ENCODE data around the gene GPA33.

The GPA33 gene

DNA sequence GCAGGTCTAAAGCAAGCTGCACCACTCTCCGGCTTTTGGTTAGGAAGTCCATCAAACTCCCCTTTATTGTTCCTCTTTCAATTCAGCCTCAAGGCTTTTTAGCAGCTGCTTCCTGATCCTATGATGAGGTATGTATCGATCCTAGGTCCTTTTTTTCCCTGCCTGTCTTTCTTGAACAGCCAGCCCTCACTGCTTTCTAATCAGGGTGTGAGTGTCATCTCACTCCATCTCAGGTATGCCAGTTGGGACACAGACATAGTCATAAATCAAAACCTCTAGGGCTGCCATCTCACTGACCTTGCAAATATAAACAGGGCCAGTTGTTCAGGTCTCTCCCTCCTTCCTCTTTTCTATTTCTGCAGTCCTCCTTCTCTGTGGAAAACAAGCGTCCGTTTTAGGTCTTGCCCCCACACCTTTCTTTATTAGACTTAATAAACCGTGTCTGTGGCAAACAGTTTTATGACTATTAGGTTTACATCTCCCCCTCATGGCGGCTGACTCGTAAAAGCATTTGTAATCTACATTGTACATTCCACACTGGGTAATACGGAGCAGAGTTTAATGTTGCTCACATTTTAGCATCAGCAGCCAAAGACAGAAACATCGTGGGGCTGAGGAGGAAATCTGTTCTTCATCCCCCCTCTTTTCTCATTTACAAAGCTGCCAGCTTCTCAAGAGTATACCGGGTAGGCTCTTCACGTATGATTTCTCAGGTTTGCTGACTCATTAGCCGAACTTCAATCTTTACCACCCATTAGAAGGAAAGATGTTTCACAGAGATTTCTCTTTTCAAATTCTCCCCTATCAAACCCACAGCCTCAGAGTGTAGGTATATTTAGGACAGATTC is 15.3 kb upstream of the GPA33 start:
- Histone ChIP-seq H3K36me3 (ENCODE audit: control insufficient read depth, insufficient read depth, low read length) (no peaks in the 10 kb centered on the region), H3K27ac (ENCODE audit: insufficient read depth, low read depth, low read length, poor library complexity, severe bottlenecking) (no peak overlapping the region), H3K4me1 (ENCODE audit: control insufficient read depth, insufficient read depth, low read length) (peaks cover 8% of the 10 kb centered on the region), H3K9me3 (ENCODE audit: control insufficient read depth, low read length) (no peaks in the 10 kb centered on the region), H3K4me3 (ENCODE audit: insufficient read depth, low read depth, low read length) (no peak overlapping the region), H3K27me3 (ENCODE audit: control insufficient read depth, insufficient read depth, low read length, poor library complexity, severe bottlenecking) (no peaks in the 10 kb centered on the region)
- WGBS, 2 experiments, result 80 to 84% methylated on average over 12 of the region's 12 CpGs

DNA sequence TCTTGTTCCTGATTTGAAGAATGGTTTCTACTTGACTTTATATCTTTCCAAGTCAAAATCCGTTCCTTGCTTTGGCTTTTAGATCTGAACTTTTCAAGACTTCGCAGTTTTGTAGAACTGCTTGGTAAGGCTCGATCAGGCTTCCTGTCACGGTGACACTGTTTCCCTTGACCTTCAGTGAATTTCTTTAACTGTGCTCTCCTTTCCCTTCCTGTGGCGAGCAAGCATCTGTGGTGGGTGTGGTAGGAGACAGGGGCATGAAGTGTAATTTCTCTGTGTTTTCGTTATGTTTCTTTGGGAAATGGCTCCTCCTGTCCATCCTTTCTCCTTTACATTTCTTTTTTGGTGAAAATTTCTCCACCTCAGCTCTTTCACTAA is 14.1 kb upstream of the GPA33 start:
- 92% methylated on average over 5 of the region's 6 CpGs for WGBS, 2 experiments
- no peaks in the 10 kb centered on the region for H3K27me3 ChIP-seq (ENCODE audit: control insufficient read depth, insufficient read depth, low read length, poor library complexity, severe bottlenecking)
- H3K9me3 ChIP-seq (ENCODE audit: control insufficient read depth, low read length), result peaks cover 2% of the 10 kb centered on the region
- peaks cover 8% of the 10 kb centered on the region for H3K4me1 ChIP-seq (ENCODE audit: control insufficient read depth, insufficient read depth, low read length)
- no peak overlapping the region for H3K4me3 ChIP-seq (ENCODE audit: insufficient read depth, low read depth, low read length)
- no peak overlapping the region for H3K27ac ChIP-seq (ENCODE audit: insufficient read depth, low read depth, low read length, poor library complexity, severe bottlenecking)
- no peaks in the 10 kb centered on the region for H3K36me3 ChIP-seq (ENCODE audit: control insufficient read depth, insufficient read depth, low read length)

DNA sequence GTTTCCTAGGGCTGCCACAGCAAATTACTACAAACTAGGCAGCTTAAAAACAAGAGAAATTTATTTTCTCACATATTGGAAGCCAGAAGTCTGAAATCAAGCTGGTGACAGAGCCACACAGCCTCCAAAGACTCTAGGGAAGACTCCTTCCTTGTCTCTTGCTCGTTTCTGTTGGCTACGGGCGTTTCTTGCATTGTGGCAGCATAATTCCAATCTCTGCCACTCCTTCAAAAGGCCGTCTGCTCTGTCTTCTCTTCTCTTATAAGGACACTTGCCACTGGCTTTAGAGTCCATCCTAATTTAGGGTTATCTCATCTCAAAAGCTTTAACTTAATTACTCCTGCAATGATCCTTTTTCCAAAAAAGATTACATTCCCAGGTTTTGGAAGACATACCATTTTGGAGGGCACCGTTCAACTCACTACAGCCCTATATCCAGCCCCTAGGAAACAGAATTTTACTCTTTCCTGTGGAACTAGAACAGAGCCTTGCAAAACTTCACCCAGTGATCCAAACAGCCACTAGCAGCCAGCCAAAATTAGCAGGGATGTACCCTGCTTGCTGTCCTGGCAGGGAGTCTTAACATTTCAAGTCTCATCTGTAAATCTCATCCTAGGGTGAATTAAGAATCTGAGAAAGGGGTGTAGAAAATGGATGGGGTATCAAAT is 12.9 kb upstream of the GPA33 start:
- Histone ChIP-seq H3K4me1 (ENCODE audit: control insufficient read depth, insufficient read depth, low read length) (peaks cover 8% of the 10 kb centered on the region), H3K9me3 (ENCODE audit: control insufficient read depth, low read length) (peaks cover 2% of the 10 kb centered on the region), H3K36me3 (ENCODE audit: control insufficient read depth, insufficient read depth, low read length) (no peaks in the 10 kb centered on the region), H3K4me3 (ENCODE audit: insufficient read depth, low read depth, low read length) (no peak overlapping the region), H3K27me3 (ENCODE audit: control insufficient read depth, insufficient read depth, low read length, poor library complexity, severe bottlenecking) (no peaks in the 10 kb centered on the region), H3K27ac (ENCODE audit: insufficient read depth, low read depth, low read length, poor library complexity, severe bottlenecking) (no peak overlapping the region)
- WGBS, 2 experiments, result 74 to 79% methylated on average over 5 of the region's 5 CpGs

DNA sequence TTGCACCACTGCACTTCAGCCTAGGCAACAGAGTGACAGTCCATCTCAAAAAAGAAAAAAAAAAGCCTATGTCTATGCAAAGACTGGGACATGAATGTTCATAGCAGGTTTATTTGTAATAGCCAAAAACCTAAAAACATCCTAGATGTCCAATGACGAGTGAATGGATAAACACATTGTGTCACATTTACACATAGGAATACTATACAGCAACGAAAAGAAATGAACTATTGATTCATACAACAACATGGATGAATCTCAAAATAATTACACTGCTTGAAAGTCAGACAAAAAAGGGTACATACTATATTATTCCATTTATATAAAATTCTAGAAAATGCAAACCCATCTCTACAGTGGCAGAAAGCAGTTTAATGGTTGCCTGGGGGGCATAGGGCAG is 11.6 kb upstream of the GPA33 start:
- H3K36me3 ChIP-seq (ENCODE audit: control insufficient read depth, insufficient read depth, low read length), result no peaks in the 10 kb centered on the region
- WGBS, 2 experiments, result 94 to 100% methylated on average over 2 of the region's 2 CpGs
- H3K27me3 ChIP-seq (ENCODE audit: control insufficient read depth, insufficient read depth, low read length, poor library complexity, severe bottlenecking), result no peaks in the 10 kb centered on the region
- peaks cover 2% of the 10 kb centered on the region for H3K9me3 ChIP-seq (ENCODE audit: control insufficient read depth, low read length)
- no peak overlapping the region for H3K4me3 ChIP-seq (ENCODE audit: insufficient read depth, low read depth, low read length)
- no peak overlapping the region for H3K27ac ChIP-seq (ENCODE audit: insufficient read depth, low read depth, low read length, poor library complexity, severe bottlenecking)
- H3K4me1 ChIP-seq (ENCODE audit: control insufficient read depth, insufficient read depth, low read length), result peaks cover 8% of the 10 kb centered on the region

DNA sequence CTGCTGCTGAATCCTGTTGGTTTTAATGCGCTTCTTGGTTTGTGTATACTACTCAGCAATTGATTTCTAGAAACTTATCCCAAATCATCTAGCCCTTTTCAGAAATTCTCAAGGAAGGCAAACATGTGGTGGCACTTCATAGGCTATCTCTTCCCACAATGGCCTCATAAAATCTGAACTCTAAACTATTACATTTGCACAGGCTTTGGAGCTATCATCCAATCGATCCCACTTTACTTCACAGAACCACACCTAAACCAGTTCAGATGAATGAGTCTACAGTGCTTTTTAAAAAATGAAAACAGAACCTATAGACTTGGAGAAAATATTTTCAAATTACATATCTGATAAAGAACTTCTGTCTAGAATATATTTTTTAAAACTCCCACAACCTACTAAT is 10.6 kb upstream of the GPA33 start:
- peaks cover 2% of the 10 kb centered on the region for H3K9me3 ChIP-seq (ENCODE audit: control insufficient read depth, low read length)
- WGBS, 2 experiments, result 92 to 99% methylated on average over 2 of the region's 2 CpGs
- H3K27me3 ChIP-seq (ENCODE audit: control insufficient read depth, insufficient read depth, low read length, poor library complexity, severe bottlenecking), result no peaks in the 10 kb centered on the region

GRCh38 chr1:167099851-167100250 is 9.7 kb upstream of the GPA33 start:
- no peaks in the 10 kb centered on the region for H3K36me3 ChIP-seq (ENCODE audit: control insufficient read depth, insufficient read depth, low read length)
- WGBS, 2 experiments, result 94 to 100% methylated on average over 1 of the region's 1 CpG
- no peaks in the 10 kb centered on the region for H3K27me3 ChIP-seq (ENCODE audit: control insufficient read depth, insufficient read depth, low read length, poor library complexity, severe bottlenecking)
- peaks cover 2% of the 10 kb centered on the region for H3K9me3 ChIP-seq (ENCODE audit: control insufficient read depth, low read length)
- peaks cover 8% of the 10 kb centered on the region for H3K4me1 ChIP-seq (ENCODE audit: control insufficient read depth, insufficient read depth, low read length)
- no peak overlapping the region for H3K4me3 ChIP-seq (ENCODE audit: insufficient read depth, low read depth, low read length)
- H3K27ac ChIP-seq (ENCODE audit: insufficient read depth, low read depth, low read length, poor library complexity, severe bottlenecking), result no peak overlapping the region

More for the DNA sequence above, 10.6 kb upstream of the GPA33 start:
- Histone ChIP-seq H3K4me3 (ENCODE audit: insufficient read depth, low read depth, low read length) (no peak overlapping the region), H3K36me3 (ENCODE audit: control insufficient read depth, insufficient read depth, low read length) (no peaks in the 10 kb centered on the region), H3K4me1 (ENCODE audit: control insufficient read depth, insufficient read depth, low read length) (peaks cover 8% of the 10 kb centered on the region), H3K27ac (ENCODE audit: insufficient read depth, low read depth, low read length, poor library complexity, severe bottlenecking) (no peak overlapping the region)

DNA sequence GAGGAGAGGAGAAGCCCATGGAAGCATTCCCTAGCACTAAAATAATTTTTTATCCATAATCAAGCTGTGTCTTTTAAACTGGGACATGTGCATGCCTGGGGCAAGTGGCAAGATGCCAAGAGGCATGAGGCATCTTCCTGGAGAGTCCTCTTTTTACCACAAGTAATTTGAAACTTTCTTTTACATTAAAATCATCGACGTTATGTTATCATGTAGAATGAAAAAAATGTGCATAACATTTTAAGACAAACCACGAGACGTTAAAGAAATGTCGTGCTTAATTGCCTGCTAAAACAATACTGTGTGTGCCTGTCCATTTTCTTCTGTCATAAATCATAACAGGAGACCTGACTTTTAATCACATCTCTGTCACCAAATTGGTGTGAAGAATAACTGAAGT is 5.2 kb upstream of the GPA33 start:
- Histone ChIP-seq H3K4me3 (ENCODE audit: insufficient read depth, low read depth, low read length) (no peak overlapping the region), H3K9me3 (ENCODE audit: control insufficient read depth, low read length) (peaks cover 2% of the 10 kb centered on the region), H3K27ac (ENCODE audit: insufficient read depth, low read depth, low read length, poor library complexity, severe bottlenecking) (no peak overlapping the region), H3K4me1 (ENCODE audit: control insufficient read depth, insufficient read depth, low read length) (no peaks in the 10 kb centered on the region), H3K27me3 (ENCODE audit: control insufficient read depth, insufficient read depth, low read length, poor library complexity, severe bottlenecking) (no peaks in the 10 kb centered on the region), H3K36me3 (ENCODE audit: control insufficient read depth, insufficient read depth, low read length) (no peaks in the 10 kb centered on the region)
- WGBS, 2 experiments, result 98 to 99% methylated on average over 5 of the region's 5 CpGs

- H3K4me1 ChIP-seq (ENCODE audit: control insufficient read depth, insufficient read depth, low read length), result no peaks in the 10 kb centered on the region
- no peaks in the 10 kb centered on the region for H3K36me3 ChIP-seq (ENCODE audit: control insufficient read depth, insufficient read depth, low read length)
- peaks cover 2% of the 10 kb centered on the region for H3K9me3 ChIP-seq (ENCODE audit: control insufficient read depth, low read length)
- WGBS, 2 experiments, result 94 to 95% methylated on average over 8 of the region's 8 CpGs
- H3K4me3 ChIP-seq (ENCODE audit: insufficient read depth, low read depth, low read length), result no peak overlapping the region
- no peaks in the 10 kb centered on the region for H3K27me3 ChIP-seq (ENCODE audit: control insufficient read depth, insufficient read depth, low read length, poor library complexity, severe bottlenecking)
- no peak overlapping the region for H3K27ac ChIP-seq (ENCODE audit: insufficient read depth, low read depth, low read length, poor library complexity, severe bottlenecking)
These were observed 4.5 kb upstream of the GPA33 start for GRCh38 chr1:167094690-167095089.

DNA sequence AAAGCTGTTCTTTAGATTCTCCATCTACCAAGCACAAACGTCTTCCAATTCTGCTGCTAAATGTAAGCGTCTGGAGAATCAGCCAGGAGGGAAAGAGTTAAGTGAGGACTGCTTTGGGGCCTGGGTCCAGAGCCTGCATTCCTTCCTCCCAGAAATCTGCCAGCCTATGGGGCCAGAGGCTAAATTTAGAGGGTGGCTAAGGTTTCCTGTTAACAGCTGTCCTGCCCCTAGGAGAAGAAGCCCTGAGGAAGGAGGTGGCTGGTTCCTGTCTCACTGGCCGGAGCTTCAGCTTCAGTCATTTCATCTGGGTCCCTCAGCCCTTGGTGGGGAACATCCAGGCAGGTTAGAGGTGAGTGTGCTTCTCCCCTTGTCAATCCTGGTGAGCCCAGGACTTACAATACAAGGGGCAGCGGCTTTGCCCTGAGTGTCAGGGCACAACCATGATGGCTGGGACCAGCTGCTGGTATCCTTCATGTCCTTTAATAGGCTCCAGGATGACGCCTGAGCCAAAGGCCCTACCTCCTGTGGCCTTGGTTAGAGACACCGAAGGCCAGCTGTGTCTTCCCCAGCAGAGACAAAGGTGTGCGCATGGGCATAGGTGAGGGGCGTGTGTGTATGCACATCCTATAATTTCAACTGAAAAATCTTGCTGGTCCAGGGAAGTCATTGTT is 3.8 kb upstream of the GPA33 start, which contains the start of gene STYXL2:
Gene STYXL2, plus strand, starts transcription at position 230 of the 671 bp plus-strand sequence. CDS start 775 bp downstream, outside the sequence.
- H3K27ac ChIP-seq (ENCODE audit: insufficient read depth, low read depth, low read length, poor library complexity, severe bottlenecking), result no peak within 1 kb of the TSS
- H3K4me1 ChIP-seq (ENCODE audit: control insufficient read depth, insufficient read depth, low read length), result no peaks in the 10 kb centered on the region
- H3K27me3 ChIP-seq (ENCODE audit: control insufficient read depth, insufficient read depth, low read length, poor library complexity, severe bottlenecking), result no peaks in the 10 kb centered on the region
- no peak within 1 kb of the TSS for H3K4me3 ChIP-seq (ENCODE audit: insufficient read depth, low read depth, low read length)
- whole genome bisulfite sequencing, 2 experiments, result 73 to 77% methylated on average over 8 of the region's 8 CpGs
- H3K9me3 ChIP-seq (ENCODE audit: control insufficient read depth, low read length), result no peaks in the 10 kb centered on the region
- H3K36me3 ChIP-seq (ENCODE audit: control insufficient read depth, insufficient read depth, low read length), result no peaks in the 10 kb centered on the region

GRCh38 chr1:167092653-167093052 is 2.5 kb upstream of the GPA33 start:
- Histone ChIP-seq H3K27me3 (ENCODE audit: control insufficient read depth, insufficient read depth, low read length, poor library complexity, severe bottlenecking) (no peaks in the 10 kb centered on the region), H3K4me1 (ENCODE audit: control insufficient read depth, insufficient read depth, low read length) (no peaks in the 10 kb centered on the region), H3K27ac (ENCODE audit: insufficient read depth, low read depth, low read length, poor library complexity, severe bottlenecking) (no peak overlapping the region), H3K36me3 (ENCODE audit: control insufficient read depth, insufficient read depth, low read length) (no peaks in the 10 kb centered on the region), H3K4me3 (ENCODE audit: insufficient read depth, low read depth, low read length) (no peak overlapping the region), H3K9me3 (ENCODE audit: control insufficient read depth, low read length) (no peaks in the 10 kb centered on the region)
- 100% methylated on average over 1 of the region's 1 CpG for WGBS, 2 experiments

Data from ectodermal cell (in vitro differentiated cells).